NCI-H774 (cell line): ENCODE data around the gene RPS26.
A peak's percentile ranks its signal among the peaks of the same experiment; 100 is the strongest.

Experiments
- DNase-seq: peaks from one replicate; lab custom pipeline; 2025; lab: John Stamatoyannopoulos, UW

Gene RPS26

GRCh38 chr12:56078931-56079722, 37.4 kb downstream of the RPS26 start:
- peak; percentile 64 for DNase-seq

- DNase-seq, result peak; percentile 65
Measured at GRCh38 chr12:56079723-56080555, 38.2 kb downstream of the RPS26 start, which contains the start of gene ERBB3. ERBB3 (plus strand) TSS chr12:56080165; CDS start chr12:56080301, 136 bp downstream.

GRCh38 chr12:56080556-56081138, 38.9 kb downstream of the RPS26 start:
- no peak for DNase-seq

GRCh38 chr12:56081393-56082347, 40.0 kb downstream of the RPS26 start:
- no peak for DNase-seq

- no peak for DNase-seq
Measured at GRCh38 chr12:56082382-56082781, 40.7 kb downstream of the RPS26 start.

- no peak for DNase-seq
Measured at GRCh38 chr12:56082967-56083366, 41.2 kb downstream of the RPS26 start.

GRCh38 chr12:56084958-56085543, 43.3 kb downstream of the RPS26 start:
- DNase-seq, result no peak

- DNase-seq, result no peak
Measured at GRCh38 chr12:56086096-56086495, 44.4 kb downstream of the RPS26 start.

GRCh38 chr12:56086608-56087007, 44.9 kb downstream of the RPS26 start:
- DNase-seq, result no peak

GRCh38 chr12:56087220-56087619, 45.5 kb downstream of the RPS26 start:
- peak; percentile 72 for DNase-seq
